ENCODE measurements around the gene HOXA9.

HOXA9 gene

DNA sequence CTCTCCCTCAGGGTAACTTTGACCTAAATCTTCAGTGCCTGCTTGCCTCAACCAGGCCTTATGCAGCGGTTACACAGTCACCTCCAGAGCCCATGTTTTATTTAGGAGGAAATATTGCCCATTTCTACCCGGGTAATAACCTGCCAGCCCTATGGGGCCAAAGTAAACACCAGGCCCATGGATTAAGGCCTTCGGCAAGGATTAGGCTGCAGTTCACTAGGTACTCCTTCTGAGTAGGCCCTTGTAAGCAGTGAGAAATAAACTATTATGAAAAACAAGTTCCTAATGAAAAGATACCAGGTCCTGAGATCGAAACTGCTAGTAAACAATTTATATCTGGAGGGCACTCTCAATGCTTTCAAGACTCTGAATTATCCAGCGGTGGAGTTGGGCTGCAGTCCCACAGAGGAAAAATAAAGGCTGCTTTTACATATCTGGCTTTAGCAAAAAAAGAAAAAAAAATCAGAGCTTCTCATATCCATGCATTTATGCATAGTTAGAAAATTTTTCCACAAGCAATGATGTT lies 12.5 kb upstream of the HOXA9 start:
- no peak for DNase-seq (ENCODE audit: low read depth in 1 of 2, low spot score in 1 of 2)

DNA sequence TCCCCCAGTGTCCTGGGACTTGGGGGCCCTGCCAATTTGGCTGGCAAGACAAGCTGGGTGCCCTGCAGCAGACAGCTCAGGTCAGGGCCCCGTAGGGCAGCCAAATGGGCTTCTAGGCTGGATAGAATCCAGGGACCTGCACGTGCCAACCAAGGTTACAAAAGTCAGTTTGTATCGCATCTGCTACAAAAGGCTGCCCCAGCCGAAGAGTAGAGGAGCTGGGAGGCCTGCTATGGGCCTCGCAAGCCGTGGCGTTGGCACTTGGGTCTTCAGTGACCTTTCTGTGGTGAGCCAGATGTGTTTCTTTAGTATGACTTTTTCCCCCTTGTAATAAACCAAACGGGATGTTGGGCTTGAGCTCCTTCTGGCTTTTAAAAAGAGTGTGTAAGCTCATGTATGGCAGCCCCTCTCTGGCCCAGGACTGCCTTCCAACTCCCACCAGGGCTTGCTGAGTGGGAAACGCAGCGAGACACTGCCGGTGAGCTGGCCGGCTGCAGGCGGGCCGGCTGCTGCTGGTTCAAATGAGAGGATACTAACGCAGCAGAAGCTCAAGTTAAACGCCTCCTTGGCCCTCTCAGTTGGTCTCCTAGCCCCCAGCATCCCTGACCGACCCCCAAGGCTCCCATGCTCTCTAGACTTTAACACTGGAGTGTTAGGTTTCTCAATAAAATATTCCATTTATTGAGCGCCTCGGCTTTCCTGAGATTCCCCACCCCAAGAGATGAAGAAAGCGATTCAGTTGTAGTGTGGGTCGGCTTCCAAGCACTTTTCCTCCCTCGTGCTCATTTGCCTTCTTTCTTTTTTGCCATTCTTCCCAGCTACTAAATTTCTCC lies 11.8 kb upstream of the HOXA9 start:
- DNase-seq (ENCODE audit: low read depth in 1 of 2, low spot score in 1 of 2): no peak

DNA sequence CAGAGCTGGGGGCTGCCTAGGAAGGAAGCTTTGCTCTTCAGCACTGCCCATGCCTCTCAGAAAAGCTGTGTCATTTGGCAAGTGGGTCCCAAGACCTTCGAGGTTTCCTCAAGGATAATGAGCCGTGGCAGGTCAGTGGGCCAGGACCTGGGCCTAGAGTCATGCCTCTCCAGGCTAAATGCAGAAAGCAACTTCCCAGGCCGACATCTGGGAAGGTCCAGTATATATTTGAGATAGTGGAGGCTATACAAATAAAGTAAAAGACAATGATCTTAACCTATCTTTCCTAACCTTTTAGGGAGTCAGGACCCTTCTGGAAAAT lies 11.1 kb upstream of the HOXA9 start:
- no peak for DNase-seq (ENCODE audit: low read depth in 1 of 2, low spot score in 1 of 2)

DNA sequence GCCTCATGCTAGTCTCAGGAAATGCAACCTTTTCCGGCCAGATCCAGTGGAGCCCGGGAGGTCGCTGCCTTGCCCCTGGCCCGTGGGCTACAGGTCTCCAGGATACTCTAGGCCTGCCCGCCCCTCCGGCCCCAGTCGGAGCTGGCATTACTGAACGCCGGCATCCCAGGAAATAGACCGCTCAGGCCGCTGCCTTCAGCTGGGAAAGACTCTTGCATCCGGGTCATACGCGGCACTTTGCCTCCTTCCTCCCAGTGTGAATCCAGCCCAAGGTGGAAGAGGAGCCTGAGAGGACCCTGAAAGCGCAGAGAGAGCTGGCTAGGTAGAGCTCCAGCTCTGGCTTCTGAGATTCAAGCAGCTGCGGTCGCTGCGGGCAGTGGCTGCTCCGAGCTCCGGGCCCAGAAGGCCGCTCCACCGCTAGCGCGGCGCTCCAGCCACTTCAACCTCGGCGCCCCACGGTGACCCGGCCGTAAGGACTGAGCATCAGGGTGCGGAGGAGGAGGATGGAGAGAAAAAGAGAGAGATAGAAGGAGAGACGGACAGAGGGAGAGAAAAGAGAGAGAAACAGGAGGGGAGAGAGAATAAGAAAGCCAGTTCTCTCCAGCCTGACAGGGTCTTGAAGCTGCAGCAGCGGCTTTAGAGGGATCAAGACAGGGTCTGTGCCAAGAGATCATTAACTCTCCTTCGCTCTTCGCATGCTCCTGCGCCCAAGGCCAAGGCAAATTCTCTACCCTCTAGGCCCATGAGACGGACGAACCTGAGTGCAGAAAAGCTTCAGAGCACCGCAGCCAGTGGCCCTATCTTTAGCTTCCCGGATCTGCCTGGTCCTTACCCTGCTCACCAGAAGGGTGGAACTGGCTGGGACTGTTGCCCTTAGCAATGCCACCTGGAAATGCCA lies 10.5 kb upstream of the HOXA9 start:
- no peak for DNase-seq (ENCODE audit: low read depth in 1 of 2, low spot score in 1 of 2)

DNA sequence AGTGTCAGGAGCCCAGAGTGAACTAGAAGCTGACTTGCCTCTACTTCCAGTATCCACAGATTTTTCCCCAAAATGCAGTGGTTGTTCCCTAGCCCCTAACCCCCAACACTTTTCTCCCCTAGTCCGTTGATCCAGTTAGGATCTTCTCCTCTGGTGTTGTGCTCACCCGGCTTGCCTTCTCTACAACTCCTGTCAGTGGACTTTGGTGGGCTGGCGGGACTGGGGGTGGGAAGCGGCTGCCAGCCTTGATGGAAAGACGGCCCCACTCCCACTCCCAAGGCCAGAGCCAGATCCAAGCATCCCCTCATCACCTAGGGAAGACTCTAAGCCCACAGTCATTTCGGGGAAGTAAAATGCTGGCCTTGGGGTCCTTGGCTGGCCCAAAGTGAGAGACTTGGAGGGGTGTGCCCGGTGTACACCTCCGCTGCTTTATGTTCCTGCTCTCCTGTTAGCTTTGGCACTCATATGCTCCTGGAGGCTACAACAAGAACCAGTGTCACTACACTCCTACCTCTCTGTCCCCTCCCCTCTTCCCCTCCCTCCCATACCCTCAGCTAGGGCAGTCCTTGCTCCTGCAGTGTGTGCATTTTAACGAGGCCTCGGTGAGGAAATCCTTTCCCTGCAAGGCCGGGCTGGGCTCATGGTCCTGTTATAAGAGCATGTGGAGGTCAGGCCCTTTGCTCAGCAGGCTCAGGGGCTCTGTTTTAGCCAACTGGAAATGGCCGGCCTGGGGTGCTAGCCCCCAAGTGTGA lies 9.7 kb upstream of the HOXA9 start:
- no peak for DNase-seq (ENCODE audit: low read depth in 1 of 2, low spot score in 1 of 2)

DNA sequence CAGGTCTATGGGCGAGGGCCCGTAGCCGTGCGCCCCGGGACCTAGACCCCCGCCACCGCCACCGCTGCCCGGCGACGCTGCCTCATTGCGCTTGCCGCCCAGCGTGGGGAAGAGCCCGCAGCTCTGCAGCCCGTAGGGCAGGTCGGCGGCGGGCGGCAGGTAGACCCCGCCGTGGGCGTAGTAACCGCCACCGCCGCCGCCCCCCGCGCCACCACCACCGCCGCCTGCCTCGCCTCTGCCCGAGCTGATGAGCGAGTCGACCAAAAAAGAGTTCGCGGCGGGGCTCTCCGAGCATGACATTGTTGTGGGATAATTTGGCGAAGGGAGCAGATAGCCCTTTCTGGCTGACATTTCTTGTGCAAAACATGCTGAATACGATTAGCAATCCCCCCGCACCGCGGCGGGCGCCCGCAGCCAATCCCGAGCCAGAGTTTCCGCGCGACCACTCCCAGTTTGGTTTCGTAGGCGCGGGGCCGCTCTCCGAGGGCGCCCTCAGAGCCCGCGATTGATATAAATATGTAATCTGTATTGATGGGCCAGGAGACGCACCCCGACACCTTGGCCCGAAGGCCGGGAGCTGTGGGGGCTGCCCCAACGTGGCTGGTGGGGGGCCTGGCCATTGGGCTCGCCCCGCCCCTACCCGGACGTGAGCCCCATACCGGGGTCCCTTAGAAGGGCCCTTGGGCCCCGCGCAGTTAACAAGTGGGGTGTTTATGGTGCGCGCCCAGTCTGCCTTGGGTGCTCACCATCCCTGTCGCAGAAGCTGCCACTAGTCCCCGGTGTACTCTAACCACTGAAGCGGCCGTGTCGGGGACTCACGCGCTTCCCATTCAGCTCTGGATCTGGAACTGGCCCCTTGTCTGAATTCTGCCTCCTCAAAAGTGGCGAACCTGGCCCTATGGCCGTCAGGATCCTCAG lies 8.9 kb upstream of the HOXA9 start, which contains the start of gene HOXA10:
TSS of gene HOXA10 (minus strand) at position 365 of the 918 bp plus-strand sequence. CDS start at position 351, 14 bp downstream.
- no peak for DNase-seq (ENCODE audit: low read depth in 1 of 2, low spot score in 1 of 2)

DNA sequence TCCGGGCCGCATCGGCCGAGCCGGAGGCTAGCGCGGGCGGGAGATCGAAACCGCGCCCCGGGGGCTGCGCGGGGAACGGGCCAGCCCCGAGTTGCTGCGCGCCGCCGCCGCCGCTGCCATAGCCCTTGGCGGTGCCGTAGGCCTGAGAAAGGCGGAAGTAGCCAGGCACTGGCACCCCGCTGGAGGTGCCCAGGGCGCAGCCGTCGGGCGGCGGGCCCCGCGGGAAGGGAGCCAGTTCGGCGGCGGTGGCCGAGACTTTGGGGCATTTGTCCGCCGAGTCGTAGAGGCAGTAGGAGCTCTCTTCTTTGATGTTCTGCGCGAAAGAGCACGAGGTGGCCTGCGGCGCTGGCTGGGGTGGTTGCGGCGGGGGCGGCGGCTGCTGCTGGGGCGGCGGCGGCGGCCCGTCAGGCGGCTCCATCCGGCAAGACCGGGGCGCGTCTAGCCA lies 8.2 kb upstream of the HOXA9 start:
- DNase-seq (ENCODE audit: low read depth in 1 of 2, low spot score in 1 of 2): no peak

DNA sequence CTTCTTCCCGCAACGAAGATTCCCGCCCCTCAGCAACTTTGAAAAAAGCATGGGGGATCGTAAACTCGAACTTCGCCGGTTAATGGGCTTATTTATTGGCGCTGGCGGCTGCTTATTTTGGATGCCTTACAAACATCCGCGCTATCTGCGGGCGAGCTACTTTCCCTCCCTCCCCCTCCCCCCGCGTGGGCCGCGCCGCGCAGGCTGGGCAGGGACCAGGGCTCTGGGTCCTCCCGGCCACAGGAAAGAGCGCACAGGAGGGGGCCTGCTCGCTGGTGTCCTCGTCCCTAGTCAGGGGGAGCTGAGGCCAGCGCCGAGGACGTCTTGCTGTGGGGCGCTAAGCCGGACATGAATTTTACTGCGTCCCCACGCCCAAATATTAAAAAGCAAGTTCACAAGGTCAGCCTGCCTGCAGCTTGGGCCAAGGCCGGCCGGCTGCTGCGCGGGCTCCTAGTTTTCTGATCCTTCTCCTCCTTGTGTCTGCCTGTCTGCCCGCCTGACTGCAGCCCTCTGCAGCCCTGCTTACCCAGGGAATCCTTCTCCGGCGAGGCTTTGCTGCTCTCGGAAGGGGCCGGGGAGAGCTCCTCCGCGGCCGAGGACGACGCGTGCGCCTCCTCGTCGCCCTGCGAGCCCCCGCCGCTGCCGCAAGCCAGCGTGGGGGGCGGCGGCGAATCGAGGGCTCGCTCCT lies 7.6 kb upstream of the HOXA9 start:
- DNase-seq (ENCODE audit: low read depth in 1 of 2, low spot score in 1 of 2): no peak

DNA sequence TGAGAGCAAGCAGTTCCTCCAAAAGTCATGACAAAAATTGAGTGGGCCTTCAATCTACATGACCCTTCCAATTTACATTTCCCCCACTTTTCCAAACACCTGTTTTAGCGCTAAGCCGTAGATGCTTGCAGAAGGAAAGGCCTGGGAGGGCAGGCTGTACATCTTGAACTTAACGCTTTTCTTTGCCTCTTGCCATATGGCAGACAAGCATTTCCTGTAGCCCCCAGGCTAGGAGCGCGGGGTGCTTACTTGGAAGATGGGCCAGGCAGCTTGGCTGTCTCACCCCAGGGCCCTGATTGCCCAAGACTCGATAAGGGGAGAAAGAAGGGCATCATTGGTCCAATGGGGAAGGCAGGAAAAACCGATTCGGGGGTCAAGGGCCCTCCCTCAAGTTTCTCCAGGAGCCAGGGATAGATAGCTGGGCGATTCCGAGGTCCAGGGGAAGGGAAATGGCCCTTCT lies 7.0 kb upstream of the HOXA9 start:
- no peak for DNase-seq (ENCODE audit: low read depth in 1 of 2, low spot score in 1 of 2)

DNA sequence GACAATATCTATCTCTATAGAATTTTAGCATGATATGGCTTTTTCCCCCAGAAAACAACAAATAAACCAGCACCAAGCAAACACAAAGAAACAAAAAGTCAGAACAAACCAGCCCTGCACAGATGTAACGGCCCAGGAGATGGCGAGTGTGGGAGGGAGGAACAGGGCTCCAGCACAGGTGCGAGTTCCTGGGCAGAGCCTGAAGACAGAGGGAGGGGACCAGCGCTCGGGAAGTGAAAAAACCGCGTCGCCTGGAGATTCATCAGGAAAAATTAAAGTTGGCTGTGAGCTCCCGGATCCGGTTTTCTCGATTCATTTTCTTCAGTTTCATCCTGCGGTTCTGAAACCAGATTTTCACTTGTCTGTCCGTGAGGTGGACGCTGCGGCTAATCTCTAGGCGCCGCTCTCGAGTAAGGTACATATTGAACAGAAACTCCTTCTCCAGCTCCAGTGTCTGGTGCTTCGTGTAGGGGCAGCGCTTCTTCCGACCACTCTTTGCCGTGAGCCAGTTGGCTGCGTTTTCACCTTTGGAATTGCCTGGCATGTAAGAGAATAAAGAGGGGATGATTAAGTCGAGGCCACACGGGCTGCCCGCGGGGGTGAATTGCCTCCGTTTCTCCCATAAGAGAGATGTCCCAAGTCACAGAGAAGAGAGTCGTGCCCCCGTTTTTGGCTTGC lies 6.4 kb upstream of the HOXA9 start:
- DNase-seq (ENCODE audit: low read depth in 1 of 2, low spot score in 1 of 2): no peak

DNA sequence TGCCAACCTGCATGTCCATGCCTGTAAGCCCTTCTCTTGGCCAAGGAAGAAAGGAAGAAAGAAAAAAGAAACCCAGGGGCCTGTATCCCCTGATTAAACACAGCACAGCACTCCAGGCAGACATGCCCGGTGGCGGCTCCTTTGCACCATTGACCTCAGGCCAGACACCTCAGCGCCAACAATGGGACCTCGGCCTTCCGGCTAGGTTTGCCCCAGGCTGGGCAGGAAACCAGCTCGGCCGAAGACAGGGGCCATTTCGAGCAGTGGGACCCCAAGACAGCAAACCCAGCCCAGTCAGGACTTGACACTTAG lies 5.9 kb upstream of the HOXA9 start:
- no peak for DNase-seq (ENCODE audit: low read depth in 1 of 2, low spot score in 1 of 2)

DNA sequence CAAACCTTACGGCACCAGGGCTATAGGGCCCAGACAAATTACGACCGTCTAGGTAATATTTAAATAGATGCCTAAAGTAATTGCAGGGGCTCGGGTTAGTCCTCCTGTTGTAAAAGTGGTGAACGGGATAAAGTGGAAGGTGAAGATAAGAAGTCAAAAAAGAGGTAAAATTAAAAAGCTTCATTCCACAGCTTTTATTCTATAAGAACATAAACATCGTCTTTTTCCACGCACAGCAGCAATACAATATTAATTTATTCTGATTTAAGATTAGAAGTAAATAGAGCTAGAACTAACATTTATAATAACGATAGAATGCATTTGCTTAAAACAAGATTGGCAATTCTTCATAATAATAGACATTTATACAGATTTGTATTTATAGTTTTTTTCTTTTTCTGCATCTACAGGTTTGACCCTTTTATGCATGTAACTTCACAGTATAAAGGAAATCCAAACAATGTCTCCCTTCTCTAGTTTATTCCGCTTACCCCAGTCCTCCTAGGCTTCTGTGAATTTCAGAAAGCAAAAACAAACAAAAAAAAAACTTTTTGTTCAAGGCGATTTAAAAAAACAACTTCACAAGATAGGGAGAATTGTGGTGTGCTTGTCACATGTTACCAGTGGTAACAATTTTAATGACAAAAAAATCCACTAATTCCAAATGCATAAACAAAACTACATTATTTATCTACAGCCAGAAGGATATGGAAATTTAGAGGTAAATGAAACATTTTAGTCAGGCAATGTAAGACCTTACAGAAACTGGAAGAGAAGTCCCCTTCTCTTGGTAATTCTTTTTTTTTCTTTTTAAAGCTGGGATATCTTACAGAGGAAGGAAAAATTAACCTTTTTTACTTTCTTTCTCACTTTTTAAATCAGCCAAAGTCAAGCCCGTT lies 5.3 kb upstream of the HOXA9 start:
- DNase-seq (ENCODE audit: low read depth in 1 of 2, low spot score in 1 of 2): no peak

DNA sequence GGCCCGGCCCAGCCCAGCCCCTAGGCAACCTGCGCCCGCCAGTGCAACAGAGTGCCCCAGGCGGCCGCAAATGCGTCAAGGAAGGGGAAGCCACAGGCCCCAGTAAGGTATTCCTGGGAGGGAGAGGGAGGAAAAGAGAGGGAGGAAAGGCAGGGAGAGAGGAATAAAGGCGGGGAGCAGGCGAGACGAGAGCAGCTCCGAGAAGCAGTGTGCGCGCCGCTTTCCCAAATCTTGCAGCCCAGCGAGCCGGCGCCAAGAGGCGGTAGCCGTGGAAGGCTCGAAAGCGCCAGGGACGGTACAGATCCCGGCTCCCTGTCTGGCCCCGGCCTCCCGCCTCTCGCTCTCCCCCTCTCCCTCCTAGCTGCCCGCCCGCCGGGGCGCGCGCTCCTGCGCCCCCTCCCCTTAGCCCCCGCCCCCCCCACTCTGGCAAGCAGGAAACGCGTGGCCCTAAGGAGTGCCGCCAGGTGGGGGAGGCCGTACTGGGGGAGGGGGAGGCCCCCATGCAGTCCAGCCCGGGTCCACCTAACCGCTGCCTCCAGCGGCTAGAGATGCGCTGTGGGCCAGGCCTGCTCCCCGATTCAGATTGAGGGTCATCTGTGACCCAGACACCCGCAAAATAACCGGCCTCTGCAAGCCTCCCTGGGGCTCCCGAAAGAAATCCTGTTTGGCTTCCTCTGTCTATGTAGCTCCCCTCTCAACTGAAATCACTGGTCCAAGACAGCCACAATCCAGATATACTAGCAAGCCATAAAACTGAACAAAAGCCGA lies 4.5 kb upstream of the HOXA9 start:
- DNase-seq (ENCODE audit: low read depth in 1 of 2, low spot score in 1 of 2): no peak

DNA sequence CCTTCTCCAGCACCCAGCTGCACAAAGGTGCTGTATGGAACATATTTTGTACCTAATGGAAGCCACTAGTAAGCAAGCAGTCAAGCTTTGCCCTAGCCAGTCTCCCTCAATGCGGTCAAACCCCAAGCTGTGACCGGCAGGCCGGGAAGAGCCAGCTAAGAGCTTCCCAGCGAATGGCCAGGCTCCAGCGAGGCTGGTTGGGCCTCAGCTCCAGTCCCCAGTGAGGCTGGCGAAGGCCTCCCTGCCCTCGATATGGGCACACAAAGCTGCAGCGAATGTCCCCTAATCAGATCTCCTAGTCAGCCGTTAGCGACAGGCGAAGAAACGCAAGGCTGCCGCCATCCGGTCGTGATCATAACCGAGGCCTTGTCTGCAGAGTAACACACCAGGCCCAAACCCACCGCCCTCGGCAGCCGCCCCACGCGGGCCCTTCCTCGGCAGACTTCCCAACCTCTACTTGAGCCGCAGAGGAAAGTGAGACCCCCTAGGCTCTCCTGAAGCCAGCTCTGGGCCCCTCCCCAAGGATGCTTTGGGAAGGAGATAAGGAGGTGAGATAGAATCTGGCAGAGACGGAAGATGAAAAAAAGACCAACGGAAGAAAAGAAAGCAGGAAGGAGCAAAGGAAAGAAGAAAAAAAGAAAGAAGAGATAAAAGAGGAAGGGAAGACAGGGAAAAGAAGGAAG lies 3.1 kb upstream of the HOXA9 start:
- DNase-seq (ENCODE audit: low read depth in 1 of 2, low spot score in 1 of 2): no peak

DNA sequence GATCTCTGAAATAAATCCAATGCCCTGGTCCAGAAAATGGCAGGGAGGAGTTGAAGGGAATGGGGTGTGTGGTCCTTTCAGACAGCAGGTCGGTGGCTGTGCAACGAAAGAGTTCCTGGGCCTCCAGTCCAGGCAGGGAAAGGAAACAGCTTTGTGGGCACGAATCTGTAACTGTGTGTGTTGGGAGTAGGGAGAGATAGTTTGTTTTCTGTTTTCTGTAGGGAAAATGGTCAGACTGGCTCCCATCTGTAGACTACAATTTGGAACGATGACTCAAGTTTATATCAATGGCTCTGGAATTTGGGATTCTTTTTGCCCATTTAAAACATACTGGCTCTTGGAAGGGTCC lies 2.6 kb upstream of the HOXA9 start:
- DNase-seq (ENCODE audit: low read depth in 1 of 2, low spot score in 1 of 2): no peak

DNA sequence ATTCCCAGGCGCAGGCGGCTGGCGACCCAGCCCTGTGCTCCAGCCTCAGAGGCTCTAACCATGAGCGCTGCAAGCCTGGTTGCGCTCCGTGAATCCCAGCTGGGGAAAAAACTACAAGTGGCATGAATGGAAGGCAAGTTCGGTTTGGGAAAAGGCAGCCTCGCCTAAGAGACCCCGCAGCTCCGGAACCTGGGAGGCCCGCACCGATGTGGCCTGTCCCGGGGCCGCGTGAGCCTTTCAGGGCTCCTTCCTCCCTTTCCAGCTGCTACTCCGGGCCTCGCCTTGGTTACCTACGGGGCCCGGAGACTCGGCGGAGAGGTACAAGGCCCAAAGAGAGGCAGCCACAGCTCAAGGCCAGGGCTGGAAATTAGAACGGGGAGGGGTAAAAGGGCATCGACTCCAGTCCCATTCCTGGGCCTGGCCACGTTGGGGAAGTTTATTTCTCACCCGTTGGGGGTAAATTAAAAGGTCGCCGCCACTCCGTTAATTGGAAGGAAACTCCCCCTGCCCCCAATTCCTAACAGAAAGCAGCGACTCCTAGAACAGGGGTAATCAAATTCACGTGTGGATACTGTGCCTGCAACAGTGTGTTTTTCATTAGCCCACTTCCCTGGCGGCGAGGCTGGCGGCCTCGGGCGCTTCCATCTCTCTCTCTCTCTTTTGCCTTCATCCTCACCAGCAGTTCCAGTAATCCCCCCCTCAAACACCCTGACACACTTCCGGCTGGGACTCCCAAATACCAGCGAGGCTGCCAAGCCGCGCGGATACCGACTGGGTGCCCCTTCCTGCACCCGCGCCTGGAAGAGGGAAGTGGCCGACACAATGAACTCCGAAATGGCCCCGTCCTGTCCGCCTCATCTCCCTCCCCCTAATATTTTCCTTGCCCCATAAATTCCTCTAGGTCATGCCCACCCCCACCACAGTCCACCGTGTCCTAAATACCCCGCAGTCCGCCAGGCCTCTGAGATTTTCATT lies 1.5 kb upstream of the HOXA9 start:
- no peak for DNase-seq (ENCODE audit: low read depth in 1 of 2, low spot score in 1 of 2)

Data from activated CD4-positive, alpha-beta T cell treated with anti-CD3 and anti-CD28 coated beads, Interleukin-2, amount 50 U/mL, for 24 hours (primary cell).